GM12872 (cell line): Measurements from ENCODE around the gene GATC.

Experiments
- CTCF ChIP-seq: IDR thresholded peaks from 3 replicates; pipeline ENCODE4 v1.5.1; 2011; ENCODE audit warnings: low read depth, mild to moderate bottlenecking, low read length, moderate library complexity; ENCODE audit not compliant: insufficient read depth

GATC gene

GRCh38 chr12:120496413-120497340 is 50.4 kb downstream of the GATC start:
- peak; percentile 31; the same call in 2 of the 3 replicates for TF ChIP-seq CTCF

- TF ChIP-seq CTCF, result no peak
Observed at GRCh38 chr12:120497524-120498150, 51.4 kb downstream of the GATC start.

GRCh38 chr12:120498870-120499515 is 52.7 kb downstream of the GATC start:
- TF ChIP-seq CTCF, result no peak

- no peak for TF ChIP-seq CTCF
Observed at GRCh38 chr12:120500581-120500980, 54.3 kb downstream of the GATC start.

- TF ChIP-seq CTCF, result no peak
Observed at GRCh38 chr12:120504587-120504986, 58.3 kb downstream of the GATC start.

- TF ChIP-seq CTCF, result no peak
Observed at GRCh38 chr12:120508537-120508936, 62.3 kb downstream of the GATC start.
